HG02588 (cell line): Measurements from ENCODE around the gene TSPOAP1.

Experiments
- ATAC-seq: cut with Tn5 transposase; IDR thresholded peaks from one replicate; pipeline ENCODE4 v1.9.1; 2021; ENCODE audit warnings: mild to moderate bottlenecking, moderate library complexity; ENCODE audit not compliant: unreplicated experiment

Gene TSPOAP1

DNA sequence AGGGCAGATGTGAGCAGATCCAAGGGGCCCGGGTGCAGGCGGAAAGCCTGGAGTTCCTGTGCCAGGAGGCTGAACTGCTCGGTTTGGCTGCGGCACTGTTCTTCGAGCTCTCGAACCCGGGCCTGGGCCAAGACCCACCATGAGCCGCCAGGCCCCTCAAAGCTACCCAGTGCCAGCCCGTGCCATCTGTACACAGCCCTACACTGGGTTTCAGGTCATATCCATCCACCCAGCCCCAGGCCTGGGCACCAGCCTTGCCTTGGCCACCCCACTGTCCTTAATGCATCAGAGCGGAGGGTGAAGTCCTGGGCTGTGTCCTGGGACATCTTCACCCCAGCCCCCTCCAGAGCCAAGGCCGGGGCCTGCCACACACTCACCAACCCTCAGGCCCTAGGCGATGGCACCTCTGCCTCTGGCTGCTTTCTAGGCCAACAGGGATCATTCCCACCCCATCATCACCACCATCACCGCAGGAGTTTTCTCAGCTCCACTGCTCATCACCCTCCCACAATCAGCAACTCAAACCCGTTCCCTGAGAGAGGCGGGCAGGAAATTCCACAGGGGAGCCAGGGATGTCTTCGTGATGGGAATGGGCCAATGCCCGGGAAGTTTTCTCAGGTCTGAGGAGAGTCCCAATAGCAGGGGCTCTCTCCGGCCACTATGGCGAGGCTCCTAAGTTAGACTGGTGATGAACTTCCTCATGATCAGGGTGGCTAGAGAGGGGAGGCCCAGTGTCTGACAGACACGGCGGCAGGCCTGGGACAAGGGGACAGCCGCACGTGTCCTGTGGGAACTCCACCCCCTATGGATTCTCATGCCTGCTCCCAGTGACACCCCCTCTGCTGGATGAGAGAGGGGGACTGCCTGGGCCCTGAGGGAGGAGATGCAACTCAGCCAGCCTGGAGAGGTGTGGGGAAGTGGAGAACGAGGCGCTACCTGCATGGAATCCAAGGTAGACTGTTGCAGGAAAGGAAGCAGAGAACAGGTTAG is 9.1 kb downstream of the TSPOAP1 start:
- no peak for ATAC-seq

DNA sequence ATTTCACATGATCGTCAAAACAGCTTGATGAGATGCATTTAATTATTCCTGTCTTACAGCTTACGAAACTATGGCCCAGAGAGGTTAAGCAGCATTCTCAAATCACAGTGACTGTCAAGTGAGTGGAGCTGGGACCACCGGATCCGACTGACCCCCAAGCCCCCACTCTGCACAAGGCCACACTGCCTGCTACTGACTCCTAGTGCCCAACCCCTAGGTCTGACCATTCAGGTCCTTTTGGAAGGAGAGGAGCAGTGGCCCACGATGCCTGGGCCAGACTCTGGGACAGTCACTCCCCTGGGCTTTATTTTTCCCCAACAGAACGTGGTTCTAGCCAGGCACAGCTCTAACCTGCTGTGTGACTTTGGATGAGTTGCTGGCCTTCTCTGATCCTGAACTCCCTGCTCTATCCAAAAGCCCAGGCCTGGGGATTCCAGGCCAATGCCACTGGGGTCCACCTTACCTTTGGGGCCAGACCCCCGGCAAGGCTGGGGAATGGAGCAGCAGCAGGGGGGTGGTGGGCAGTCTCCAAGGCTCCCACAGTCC is 9.9 kb downstream of the TSPOAP1 start:
- ATAC-seq: no peak

- no peak for ATAC-seq
Measured at GRCh38 chr17:58318065-58318481, 10.5 kb downstream of the TSPOAP1 start.

GRCh38 chr17:58317421-58318064 is 11.1 kb downstream of the TSPOAP1 start:
- ATAC-seq: peak; percentile 69

DNA sequence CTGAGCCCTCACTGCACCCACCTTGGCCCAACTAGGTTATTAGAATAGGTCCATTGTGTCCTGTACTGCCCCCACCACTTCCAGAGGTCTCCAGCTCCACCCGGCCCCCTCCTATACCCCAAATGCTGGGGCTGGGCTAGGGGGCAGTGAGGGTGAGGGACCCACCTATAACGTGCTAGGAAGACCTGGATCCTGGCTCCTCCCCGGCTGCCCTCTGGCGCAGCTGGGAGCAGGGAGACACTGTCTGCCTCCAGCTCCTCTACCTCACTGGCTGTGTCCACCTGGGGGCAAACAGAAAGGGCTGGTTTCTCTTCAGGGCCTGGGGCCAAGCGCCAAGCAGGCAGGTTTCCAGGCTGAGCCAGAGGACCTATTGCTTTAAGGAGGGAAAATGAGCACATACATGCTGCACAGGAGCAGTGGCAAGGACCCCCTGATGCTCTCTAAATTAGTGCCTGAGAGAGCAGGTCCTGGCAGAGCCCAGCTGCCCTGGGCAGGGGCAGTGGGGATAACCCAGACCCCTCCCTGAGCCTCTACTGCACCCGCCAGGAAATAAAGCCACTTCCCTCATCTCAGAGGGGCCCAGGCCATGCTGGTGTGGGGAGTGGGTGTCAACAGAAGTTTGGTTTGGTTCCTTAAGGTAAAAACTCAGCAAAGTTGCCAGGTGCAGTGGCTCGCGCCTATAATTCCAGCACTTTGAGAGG is 12.2 kb downstream of the TSPOAP1 start:
- ATAC-seq: no peak

DNA sequence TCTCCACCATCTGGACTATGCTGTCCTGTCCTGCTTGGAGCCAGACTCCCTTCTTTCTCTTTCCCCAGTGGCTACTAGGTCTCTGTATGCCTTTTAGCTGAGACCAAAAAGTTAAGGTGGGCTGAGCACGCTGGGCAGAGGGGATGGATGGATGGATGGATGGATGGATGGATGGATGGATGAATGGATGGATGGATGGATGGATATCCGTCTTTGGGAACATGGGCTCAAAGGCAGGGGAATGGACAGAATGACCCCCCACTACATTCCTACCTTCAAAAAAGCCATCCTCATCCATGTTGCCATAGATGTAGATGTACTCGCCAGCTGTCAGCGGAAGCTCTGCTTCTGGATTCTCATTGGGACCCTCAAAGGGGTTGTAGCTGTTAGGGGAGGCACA is 12.8 kb downstream of the TSPOAP1 start:
- ATAC-seq: no peak

- no peak for ATAC-seq
Measured at GRCh38 chr17:58315281-58315711, 13.3 kb downstream of the TSPOAP1 start.

DNA sequence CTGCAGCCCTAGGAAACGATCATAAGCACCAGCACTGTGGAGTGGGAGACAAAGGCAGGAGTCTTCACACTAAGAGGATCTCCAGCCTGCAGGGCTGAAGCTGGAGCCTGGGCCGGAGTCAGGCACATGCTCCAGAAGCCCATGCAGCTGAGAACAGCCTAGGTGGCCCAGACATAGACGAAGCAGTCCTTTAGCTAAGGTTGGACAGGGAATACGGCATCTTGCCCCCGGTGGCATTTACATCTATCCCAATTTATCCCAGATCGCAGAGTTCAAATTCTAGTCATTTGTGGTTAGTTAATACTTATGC is 13.9 kb downstream of the TSPOAP1 start:
- ATAC-seq: no peak

GRCh38 chr17:58313815-58314705 is 14.5 kb downstream of the TSPOAP1 start:
- ATAC-seq: no peak

DNA sequence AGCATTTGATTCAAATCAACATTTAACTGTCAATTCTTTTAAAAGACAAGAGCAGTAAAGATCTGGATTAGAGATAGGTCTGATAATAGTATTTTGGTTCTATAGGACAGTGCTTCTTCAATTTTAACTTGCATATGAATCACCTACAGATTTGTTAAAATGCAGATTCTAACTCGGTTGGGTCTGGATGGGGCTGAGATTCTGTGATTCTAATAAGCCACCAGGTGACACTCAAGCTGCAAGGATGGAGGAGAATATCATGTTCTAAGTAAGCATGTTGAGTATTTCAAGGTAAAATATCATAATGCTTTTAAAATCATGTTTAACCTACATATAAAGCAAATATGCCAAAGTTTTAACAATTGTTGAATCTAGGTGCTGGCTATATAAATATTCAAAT is 15.8 kb downstream of the TSPOAP1 start:
- no peak for ATAC-seq

GRCh38 chr17:58312021-58312630 is 16.5 kb downstream of the TSPOAP1 start:
- ATAC-seq: no peak

DNA sequence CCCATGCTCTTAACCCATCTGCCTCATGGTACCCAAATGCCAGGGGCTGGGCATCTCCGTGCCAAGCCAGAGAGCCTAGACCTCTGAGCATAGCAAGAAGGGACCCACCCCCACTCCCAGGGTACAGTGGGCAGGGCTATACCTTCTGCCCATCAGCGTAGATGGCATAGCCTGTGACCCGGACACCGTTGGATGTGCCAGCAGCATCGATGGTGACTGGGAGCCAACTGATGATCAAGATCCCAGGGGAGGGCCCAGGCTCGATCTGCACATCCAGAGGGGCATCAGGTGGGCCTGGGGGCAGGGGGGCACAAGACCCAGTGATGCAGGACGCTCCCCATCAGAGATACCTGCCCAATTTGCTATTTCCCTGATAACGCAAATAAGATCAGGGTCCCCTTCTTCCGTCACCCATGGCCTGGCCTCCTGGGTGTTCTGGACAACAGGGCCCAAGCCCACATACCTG is 17.1 kb downstream of the TSPOAP1 start:
- ATAC-seq: no peak

GRCh38 chr17:58310511-58311428 is 17.8 kb downstream of the TSPOAP1 start:
- ATAC-seq: no peak

- no peak for ATAC-seq
Measured at GRCh38 chr17:58309918-58310259, 18.7 kb downstream of the TSPOAP1 start.

GRCh38 chr17:58308985-58309917 is 19.3 kb downstream of the TSPOAP1 start:
- no peak for ATAC-seq

- no peak for ATAC-seq
Measured at GRCh38 chr17:58308173-58308984, 20.2 kb downstream of the TSPOAP1 start.
